DLD1 (cell line): ENCODE data around the gene OSCP1.

ENCODE experiments used
- in situ Hi-C: cut with HindIII; loops from 2 replicates; pipeline ENCODE4 v1.10.0; 2017; ENCODE audit warnings: low sequenced_read_pairs

The OSCP1 gene

DNA sequence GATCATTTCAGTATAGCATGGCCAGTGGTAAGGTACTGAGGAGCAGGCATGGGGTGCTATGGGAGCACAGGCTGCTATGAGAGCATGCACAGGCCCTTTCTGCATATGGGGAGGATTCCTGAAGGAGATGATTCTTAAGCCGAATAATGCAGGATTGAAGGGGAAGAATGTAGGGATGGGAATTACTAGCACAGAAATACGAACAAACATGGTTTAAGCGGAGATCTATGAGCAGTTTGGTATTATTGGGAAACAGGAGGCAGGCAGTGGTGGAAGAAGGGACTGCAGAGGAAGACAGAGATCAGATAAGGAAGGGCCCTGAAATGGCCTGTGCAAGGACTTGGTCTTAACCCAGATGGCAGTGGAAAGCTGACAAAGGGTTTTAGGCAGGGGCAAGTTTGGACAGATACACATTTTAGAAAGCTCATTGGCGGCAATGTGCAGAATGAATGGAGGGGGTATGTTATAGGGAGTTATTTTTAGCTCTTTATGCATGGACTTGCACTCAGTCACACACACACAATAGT, 1.7 kb downstream of the OSCP1 start:
- in situ Hi-C loops, result no loop called here

DNA sequence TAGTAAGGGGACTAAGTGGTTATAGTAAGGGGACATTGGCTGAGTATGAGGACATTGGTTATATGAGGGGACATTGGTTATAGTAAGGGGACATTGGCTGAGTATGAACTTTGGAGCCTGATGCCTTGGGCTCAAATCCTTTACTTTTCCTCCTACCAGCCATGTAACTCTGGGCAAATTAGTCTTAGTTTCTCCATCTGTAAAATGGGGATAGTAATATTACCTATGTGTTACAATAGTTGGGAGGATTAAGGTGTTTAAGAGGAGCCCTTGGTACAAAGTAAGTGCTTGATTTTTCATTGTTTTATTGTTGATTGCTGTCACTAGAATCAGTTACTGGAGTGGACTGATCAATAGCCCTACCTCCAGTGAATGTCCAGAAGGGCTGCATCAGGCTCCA, 2.8 kb downstream of the OSCP1 start:
- in situ Hi-C loops, result no loop called here

DNA sequence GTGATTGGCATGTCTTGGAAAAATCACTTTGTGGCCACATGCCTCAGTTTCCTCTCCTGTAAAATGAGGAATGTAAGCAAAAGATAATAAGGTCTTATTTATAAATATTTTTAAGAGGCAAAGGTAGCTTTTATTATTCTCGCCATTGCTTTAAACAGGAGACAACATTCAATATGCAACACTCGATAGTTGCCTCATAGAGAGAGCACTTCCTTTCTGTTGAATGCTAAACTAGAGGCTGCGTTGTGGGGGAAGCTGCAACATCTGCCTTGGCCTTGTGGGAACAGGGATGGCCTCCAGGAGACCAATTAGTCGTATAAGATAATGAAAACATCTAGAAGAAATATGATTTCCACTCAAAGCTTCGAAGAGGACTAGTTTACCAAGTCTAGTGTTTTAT, 3.5 kb downstream of the OSCP1 start:
- in situ Hi-C loops, result no loop called here

DNA sequence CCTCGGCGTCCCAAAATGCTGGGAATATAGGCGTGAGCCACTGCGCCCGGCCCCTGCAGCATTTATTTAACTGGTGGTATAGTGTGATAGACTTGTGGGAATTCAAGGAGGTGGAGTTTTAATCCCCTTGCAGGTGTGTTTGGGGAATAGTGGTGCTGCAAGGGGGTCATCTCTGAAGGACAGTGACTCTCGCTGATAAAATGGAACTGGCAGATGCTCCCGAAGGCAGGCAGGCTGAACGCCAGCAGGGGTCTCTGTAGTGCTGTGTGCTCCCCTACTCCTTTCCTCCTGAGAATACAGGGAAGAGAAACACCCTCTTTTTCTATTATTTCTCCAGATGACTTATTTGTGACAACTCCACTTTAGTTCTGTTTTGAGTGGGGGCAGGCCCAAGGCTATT, 4.0 kb downstream of the OSCP1 start:
- in situ Hi-C loops, result no loop called here

DNA sequence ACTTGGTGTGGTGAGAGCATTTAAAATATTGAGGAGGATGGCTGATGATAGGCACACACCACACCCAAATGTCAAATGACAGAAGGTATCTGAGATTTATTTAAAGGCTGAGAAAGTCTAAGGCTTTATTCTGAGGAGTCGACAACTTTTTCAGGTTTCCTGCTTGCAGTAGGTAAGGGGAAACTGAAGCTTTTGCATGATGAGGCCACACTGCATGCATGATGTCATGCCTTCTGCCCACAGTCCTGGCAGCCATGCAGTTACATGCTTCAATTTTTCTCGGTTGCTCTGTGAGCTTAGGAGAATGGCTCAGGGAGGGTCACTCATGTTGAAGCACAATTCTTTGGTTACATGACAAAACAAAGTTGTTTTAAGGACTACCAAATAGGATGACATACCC, 7.0 kb downstream of the OSCP1 start:
- in situ Hi-C loops, result no loop called here

DNA sequence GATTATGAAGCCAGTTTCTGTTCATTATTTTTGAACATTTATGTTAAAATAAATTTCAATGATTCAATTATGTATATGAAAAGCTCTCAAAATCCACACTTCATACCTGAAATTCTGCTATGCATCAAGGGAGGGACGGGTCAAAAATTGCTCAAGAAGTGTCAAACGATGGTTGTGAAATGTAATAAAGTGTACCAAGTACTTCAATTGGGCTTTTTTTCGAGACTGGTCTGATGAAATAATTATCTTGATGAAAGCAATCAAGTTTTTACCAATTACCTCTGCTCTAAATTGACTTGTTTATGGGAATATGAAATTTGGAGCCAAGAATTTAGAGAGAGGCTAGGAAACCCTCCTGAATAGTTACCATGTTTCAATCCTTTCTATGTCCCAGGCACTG, 7.9 kb downstream of the OSCP1 start:
- in situ Hi-C loops, result no loop called here

DNA sequence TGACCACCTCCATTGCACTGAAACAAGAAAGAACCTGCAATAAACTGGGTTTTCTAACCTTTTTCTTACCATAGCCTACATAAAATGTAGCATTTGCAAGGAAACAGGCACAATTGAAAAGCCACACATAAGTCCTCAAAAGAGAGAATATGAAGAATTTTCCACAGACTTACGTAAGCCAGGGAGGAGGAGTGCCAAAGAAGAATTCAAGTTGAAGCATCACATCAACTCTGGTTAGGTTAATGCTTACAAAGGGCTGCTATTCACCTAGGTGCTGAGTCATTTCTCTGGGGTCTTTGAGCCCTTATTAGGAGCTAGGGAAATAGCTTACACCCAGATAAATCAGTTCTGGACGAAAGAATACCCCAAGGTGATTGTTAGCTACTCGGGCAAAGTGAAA, 9.6 kb downstream of the OSCP1 start:
- in situ Hi-C loops, result no loop called here

DNA sequence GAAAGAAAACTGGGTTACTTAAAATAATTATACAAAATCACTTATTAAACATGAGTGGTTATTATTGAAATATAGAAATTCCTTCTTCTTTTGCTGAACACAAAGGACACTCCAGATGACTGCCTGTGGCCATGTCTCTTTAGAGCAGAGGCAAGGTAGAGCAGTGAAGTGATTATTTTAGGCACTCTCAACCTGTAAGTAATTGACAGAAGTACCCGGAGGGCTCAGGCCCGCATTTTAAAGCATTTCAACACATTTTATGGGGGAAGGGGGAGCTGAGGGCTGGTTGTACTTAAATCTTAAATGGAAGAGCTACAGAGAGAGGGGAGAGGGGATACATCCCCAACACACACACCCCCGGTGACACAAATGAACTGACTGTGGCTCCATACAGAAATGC, 10.2 kb downstream of the OSCP1 start:
- in situ Hi-C loops, result no loop called here

DNA sequence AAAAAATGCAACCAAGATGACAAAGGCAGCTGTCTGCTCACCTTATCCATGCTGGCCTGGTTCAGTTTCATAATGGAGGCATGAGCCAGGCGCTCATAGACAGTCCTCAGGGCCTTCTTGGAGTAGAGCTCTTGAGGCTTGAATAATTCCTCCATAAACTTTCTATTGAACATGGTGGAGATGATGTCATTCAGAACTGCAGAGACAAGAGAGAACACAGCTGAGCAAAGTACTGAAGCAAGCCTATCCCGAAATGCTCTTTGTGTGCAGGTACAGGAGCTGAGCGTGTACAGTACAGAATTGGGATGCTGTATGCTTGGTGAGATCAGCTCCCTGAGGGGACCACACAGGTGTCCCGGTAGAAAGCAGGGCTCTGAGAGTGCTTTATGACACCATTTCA, 11.5 kb downstream of the OSCP1 start:
- in situ Hi-C loops, result no loop called here

DNA sequence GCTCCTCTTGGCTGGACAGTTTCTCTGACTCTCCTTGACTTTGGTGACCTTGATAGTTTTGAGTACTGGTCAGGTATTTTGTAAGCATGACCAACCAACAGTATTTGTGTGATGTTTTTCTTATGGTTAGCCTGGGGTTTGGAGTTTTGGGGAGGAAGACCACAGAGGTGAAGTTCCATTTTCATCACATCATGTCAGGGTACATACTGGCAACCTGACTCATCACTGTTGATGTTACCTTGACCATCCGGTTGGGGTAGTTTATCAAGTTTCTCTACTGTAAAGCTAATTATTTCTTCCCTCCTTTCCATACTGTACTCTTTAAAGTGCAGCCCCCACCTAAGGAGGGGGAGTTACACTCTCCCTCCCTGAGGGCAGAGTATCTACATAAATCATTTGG, 13.4 kb downstream of the OSCP1 start:
- in situ Hi-C loops, result no loop called here

DNA sequence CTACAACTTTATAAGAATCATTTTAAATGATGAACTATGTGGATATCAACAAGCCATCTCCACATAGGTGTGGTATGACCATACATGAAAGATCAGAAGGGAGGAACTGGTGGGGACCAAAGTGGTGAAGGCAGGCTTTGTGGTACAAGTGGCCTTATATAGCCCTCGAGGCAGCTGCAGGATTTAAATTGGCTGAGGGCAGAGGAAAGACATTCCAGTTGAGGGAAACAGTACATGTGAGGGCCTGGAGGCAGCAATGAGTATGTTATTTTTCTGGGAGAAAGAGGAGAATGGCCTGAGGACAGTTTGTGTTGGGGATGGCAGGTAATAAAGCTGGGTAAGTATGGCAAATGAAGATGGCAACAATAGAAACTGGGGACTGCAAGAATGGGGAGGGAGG, 17.1 kb downstream of the OSCP1 start:
- in situ Hi-C loops, result no loop called here

DNA sequence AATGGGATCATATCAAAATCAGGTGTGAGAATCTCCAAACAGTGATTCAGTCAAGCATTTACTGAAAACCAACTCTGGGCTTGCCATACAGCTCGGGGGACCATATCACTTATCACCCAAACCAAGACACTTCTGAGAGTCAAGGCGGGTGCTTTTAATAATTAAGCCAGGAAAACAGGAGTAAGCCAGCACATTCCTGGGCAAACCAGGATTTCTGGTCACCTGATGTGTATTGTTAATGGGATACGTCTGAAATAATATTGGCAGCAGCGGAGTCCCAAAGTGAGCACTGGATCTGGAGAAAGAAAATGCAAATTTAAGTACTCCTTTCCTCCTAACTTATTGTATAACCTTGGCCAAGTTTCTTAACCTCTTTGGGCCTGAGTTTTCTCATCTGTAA, 17.6 kb downstream of the OSCP1 start:
- in situ Hi-C loops, result no loop called here

DNA sequence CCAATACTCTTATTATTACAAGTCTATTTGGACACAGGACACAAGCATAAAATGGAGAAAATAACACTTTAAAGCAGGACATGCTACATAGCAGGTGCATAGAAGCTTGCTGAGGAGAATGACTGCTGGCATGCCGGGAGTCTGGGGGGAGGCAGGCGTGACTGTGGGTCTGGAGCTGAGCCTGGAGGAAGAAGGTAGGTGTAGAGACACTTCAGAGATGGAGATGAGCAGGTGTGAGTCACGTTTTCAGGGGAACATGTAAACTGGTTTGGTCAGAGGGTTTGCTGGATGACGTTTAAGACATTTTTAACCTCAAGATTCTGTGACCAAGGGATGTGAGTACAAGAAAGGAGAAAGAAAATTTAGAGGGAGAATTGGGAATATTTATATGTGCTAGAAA, 24.5 kb downstream of the OSCP1 start:
- in situ Hi-C loops, result no loop called here

DNA sequence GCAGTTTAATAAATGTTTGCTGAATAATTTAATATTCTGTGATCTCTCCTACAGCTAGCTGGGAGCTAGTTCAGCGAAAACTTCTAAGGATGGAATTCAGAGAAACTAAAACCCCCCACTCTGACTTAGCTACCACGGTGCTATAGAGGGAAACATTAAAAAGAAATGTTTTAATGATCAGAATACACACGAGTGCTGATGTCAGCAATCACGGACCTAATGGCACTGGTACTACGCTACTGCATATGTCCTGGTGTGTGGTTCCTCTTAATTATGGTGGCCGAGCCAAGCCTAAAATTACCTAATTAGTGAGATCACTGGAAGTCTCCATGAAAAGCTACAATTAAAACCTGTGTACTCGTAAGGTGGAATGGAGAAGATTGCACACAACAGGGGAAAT, 28.6 kb downstream of the OSCP1 start:
- in situ Hi-C loops, result no loop called here

DNA sequence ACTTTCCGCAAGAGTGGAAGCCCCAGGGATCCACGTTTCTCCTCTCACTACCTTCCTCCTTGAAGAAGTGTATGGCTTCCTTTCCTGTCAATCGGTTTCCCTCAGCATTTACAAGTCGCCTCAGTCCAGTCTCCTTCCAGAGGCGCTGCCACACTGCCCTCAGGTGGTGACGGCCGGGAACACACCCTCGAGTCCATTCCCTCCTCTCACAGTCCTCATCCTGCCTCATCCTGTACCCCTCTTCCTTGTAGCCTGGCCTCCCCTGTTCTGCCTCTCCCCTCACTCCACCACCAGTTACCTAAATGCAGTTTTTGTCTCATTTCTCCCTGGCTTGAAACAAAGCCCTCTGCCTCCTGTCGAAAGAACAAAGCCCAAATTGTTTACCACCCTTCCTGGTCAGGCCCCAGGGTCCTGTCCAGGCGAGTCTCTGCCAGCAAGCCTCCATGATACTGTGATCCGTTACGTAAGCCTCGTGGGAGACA, 29.4 kb downstream of the OSCP1 start:
- in situ Hi-C loops, result no loop called here

DNA sequence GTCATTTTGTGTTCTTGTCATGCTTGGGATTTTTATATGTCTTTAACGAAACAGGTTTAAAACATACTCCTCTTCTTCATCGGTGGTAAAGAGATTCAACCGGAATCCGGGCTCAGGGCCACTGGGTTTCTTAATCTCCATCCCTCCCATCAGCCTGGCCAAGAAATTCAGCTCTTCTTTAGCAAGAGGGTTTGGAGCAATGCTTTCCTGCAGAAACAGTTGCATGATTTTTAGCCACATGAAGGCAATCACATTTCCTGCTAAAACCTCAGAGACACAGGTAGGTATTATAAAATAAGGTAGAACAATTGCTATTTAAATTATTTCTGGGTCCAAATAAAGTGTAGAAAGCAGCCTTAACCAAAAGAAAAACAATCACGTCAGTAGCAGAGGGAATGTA, 29.8 kb downstream of the OSCP1 start:
- in situ Hi-C loops, result no loop called here

DNA sequence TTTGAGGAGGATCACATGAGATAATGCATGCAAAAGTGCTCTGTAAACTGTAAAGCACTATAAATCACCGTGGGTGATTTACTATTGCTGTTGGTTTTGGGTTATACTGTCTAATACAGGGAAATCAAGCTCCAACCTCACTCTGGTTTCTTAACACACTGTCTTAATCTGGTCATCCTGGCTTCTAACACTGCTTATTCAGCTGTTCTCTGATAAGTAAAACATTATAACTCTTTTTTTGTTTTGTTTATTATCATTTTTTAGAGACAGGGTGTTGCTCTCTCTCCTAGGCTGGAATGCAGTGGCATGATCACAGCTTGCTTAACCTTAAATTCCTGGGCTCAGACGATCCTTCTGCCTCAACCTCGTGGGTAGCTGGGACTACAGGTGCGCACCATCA, 30.7 kb downstream of the OSCP1 start:
- in situ Hi-C loops, result no loop called here

DNA sequence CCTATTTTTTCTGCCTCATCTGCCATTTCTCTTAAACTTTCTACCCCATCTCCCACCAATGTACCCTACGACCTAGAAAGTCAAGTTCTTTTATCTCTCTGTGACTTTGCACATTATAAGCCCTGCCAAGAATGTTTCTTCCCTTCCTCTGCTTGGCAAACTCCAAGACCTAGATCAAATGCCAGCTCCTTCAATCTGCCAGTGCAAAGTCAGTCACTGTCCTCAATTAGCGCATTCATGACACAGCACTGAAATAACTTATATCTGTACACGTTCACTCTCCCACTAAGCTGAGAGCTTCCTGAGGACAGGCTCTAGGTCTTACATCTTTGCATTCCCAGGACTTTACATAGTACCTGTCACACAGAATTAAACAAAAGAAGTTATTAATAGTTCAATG, 31.1 kb downstream of the OSCP1 start:
- in situ Hi-C loops, result no loop called here

DNA sequence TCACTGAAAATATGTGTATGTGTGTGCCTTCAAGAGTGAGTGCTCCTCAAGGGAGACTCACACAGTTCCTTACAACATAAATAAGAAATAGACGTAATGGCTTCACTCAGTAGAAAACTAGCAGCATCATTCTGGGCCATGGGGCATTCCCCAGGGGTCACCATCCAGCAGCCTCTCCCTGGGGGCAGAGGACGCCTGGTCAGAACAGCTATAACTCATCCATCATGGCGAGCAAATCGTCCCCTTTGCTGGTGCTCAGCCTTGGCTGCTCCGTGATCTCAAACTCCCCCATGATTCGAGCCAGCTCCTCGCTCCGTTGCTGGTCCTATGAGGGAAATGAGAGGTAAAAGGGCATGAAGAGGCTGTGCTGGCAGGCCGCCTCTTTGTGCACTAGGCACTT, 32.3 kb downstream of the OSCP1 start:
- in situ Hi-C loops, result no loop called here

DNA sequence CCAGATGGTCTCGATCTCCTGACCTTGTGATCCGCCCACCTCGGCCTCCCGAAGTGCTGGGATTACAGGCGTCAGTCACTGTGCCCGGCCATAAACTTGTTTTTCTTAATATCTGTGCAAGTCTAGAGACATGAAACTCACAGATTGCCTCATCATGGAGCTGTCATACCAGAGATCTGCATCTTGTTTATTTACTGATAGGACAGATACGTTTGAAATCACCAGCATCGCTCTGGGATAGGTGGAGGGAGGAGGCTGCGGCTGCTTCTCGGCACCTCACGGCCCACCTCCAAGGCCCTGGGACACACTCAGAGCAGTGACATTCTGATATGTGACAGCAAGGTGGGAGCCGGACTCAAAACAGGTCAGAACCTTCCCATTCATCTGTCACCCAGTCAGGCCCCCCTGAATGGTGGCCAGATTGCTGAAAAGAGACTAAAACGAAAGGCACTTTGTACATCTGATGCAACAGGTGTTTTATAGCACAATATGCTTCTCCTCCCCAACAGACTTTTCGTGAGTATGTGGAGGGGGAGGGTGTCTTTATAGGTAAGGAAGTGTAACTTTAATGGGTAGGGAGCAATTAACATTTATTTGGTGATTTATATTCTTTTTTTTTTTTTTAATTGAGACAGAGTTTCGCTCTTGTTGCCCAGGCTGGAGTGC, 34.5 kb downstream of the OSCP1 start:
- in situ Hi-C loops, result no loop called here

DNA sequence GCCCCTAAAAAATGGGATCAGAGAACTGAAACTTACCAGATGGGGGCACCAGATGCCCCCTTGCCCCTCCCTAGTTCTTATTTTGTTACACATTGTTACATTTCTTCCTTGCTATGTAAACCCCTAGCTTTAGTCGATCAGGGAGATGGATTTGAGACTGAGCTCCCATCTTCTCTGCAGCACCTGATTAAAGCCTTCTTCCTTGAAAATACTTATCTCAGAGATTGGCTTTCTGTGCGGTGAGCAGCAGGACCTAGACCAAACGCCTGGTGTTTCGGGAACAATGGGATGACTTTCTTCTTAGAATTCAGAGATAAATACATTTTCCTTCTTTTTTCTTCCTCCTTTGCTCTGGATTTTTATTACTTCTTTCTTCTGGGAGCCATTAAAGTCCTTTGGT, 35.9 kb downstream of the OSCP1 start:
- in situ Hi-C loops, result no loop called here

DNA sequence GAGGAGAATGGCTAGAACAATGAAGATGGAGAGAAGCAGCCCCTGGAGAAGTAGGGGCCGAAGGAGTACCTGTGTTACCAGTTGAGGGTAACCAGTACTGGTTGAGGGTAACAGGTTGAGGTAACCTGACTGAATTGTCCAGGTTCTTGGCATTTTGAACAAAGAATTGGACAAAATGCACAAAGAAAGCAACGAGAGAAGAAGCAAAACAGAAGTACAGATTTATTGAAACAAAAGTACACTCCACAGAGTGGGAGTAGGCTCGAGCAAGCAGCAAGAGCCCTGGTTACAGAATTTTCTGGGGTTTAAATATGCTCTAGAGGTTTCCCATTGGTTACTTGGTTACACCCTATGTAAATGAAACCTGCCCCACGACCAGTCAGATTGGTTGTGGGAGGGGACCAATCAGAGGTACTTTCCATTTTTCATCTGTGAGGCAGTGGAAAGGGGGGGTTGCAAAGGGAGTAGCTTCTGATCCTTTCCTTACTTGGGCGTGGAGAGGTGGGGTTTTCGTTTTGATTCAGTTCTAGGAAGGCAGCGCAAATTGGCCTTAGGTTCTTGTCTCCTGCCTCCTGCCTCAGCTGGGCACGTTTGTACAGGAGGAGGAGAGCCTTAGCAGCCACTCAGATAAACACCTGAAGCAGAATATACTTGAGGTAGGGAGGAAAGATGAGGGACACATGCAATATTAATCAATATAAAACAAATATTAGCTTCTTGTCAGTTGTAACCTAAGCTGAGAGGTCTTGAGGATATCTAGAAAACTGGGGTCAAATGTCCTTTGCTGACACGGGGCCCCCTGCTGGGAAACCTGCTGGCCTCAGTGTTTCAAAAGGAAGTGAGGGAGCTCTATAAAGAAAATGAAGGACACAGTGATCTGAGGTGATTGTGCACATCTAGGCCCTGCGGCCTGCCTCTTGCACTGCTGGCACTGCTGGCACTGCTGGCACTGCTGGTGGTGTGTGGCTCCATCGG, 38.3 kb downstream of the OSCP1 start:
- in situ Hi-C loops, result no loop called here
